Adipocyte (in vitro differentiated cells): Measurements from ENCODE around the gene IFIH1.

Experiments used
- DNase-seq: peaks from one replicate; pipeline ENCODE4 v3.0.0-alpha.2; 2015; ENCODE audit warnings: low read depth
- H3K27me3 ChIP-seq: replicated peaks from 2 replicates; pipeline ENCODE4 v1.7.0; 2013; ENCODE audit warnings: mild to moderate bottlenecking, low read length, moderate library complexity; ENCODE audit not compliant: control insufficient read depth, insufficient read depth
- H3K36me3 ChIP-seq: 2 replicates; pipeline ENCODE4 v1.7.0; 2013; ENCODE audit warnings: low read length, mild to moderate bottlenecking, moderate library complexity; ENCODE audit not compliant: control insufficient read depth, insufficient read depth, severe bottlenecking
- H3K4me1 ChIP-seq: 2 replicates; pipeline ENCODE4 v1.7.0; 2013; ENCODE audit warnings: mild to moderate bottlenecking, low read length, moderate library complexity; ENCODE audit not compliant: control insufficient read depth, insufficient read depth
- H3K4me3 ChIP-seq: 2 replicates; pipeline ENCODE4 v1.7.0; 2013; ENCODE audit warnings: mild to moderate bottlenecking, low read length, moderate library complexity
- H3K9ac ChIP-seq: 2 replicates; pipeline ENCODE4 v1.7.0; 2013; ENCODE audit warnings: mild to moderate bottlenecking, low read length, moderate library complexity
- H3K9me3 ChIP-seq: 2 replicates; pipeline ENCODE4 v1.7.0; 2013; ENCODE audit warnings: mild to moderate bottlenecking, low read length, moderate library complexity; ENCODE audit not compliant: control insufficient read depth

IFIH1 gene

GRCh38 chr2:162256591-162256991 lies 61.9 kb downstream of the IFIH1 start:
- Histone ChIP-seq H3K9me3 (no peaks in the 10 kb centered on the region), H3K4me1 (peaks cover 50% of the 10 kb centered on the region), H3K36me3 (no peaks in the 10 kb centered on the region), H3K27me3 (no peaks in the 10 kb centered on the region), H3K9ac (no peak overlapping the region), H3K4me3 (peak overlapping the region; percentile 14)
- DNase-seq: peak; percentile 72

DNA sequence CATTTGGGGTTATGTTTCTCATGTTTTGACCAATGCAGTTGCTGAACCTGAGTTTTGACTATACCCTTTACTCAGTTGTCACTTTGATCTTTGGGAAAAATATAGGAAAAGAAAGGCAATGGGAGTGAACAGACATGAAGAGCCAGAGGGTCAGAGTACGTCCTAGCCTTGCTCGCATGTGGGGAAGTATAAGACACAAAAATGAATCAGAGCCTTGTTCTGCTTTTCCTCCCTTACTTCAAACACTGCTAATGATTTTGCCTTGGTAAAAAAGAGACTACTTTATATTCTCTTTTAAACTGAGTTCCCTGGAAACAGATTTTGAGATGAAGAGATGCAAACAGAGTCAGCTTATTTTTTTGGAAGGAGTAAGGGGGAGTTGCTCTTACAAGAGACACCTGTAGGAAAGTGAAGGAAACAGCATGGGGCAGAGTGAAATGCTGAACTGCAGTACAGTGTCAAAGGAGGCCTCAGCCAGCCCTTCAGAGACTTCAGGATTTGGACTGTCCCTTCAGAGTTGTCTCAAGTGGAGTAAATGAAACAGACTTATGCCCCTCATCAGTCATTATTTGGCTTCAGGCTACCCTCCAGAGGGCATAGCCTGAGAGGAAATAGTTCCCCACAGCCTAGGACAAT lies 64.1 kb downstream of the IFIH1 start:
- H3K36me3 ChIP-seq: no peaks in the 10 kb centered on the region
- H3K9ac ChIP-seq: no peak overlapping the region
- peaks cover 3% of the 10 kb centered on the region for H3K9me3 ChIP-seq
- H3K4me3 ChIP-seq: no peak overlapping the region
- peaks cover 34% of the 10 kb centered on the region for H3K4me1 ChIP-seq
- DNase-seq: no peak
- no peaks in the 10 kb centered on the region for H3K27me3 ChIP-seq

- Histone ChIP-seq H3K9me3 (peaks cover 3% of the 10 kb centered on the region), H3K36me3 (no peaks in the 10 kb centered on the region), H3K9ac (no peak overlapping the region), H3K4me1 (peaks cover 25% of the 10 kb centered on the region), H3K4me3 (no peak overlapping the region), H3K27me3 (no peaks in the 10 kb centered on the region)
- no peak for DNase-seq
Measured at GRCh38 chr2:162253435-162253834, 65.0 kb downstream of the IFIH1 start.

DNA sequence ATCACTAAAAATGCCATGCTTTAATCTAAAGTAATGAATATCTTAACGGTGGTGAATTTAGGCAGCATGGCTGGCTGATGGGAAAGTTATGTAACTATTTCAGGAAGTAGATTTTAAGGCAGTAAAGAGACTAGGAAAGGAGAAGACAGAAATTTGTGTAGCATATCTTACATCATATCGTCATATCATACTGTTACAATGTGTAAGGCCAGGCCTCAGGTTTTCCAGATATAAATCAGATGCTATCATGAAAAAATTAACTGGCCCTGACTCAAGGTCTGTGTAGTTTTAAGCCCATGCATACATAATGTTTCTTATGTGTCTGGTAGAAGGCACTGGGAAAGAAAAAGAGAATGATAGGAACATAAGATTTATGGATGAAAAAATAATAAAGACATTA lies 66.3 kb downstream of the IFIH1 start:
- Histone ChIP-seq H3K36me3 (no peaks in the 10 kb centered on the region), H3K9ac (no peak overlapping the region), H3K9me3 (peaks cover 3% of the 10 kb centered on the region), H3K4me3 (no peak overlapping the region), H3K27me3 (no peaks in the 10 kb centered on the region), H3K4me1 (peaks cover 13% of the 10 kb centered on the region)
- no peak for DNase-seq

GRCh38 chr2:162245781-162246180 lies 72.7 kb downstream of the IFIH1 start:
- H3K9me3 ChIP-seq: peaks cover 3% of the 10 kb centered on the region
- H3K4me3 ChIP-seq: peak overlapping the region; percentile 37
- no peaks in the 10 kb centered on the region for H3K36me3 ChIP-seq
- H3K4me1 ChIP-seq: peaks cover 53% of the 10 kb centered on the region
- H3K27me3 ChIP-seq: no peaks in the 10 kb centered on the region
- peak overlapping the region; percentile 47 for H3K9ac ChIP-seq
- DNase-seq: peak; percentile 91

DNA sequence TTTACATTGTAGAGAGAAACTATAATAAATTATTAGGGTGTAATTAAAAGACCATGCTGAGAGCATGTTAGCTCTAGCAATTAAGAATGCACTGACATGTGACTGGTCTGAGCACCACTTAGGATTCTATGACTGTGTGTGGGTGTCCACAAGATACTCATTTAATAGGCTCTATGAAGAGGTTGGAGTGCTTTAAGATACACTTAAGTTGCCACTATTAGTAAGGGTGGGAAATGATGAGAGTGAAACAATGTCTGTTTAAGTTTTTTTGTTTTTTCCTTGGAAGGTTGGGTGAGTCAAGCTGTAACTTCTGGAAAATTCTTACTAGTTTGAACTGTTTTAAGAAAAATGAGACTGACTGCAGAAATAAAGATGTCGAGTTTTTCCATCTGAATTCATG lies 73.4 kb downstream of the IFIH1 start:
- peak overlapping the region; percentile 37 for H3K4me3 ChIP-seq
- peak; percentile 34 for DNase-seq
- peaks cover 55% of the 10 kb centered on the region for H3K4me1 ChIP-seq
- H3K9ac ChIP-seq: peak overlapping the region; percentile 47
- no peaks in the 10 kb centered on the region for H3K27me3 ChIP-seq
- H3K36me3 ChIP-seq: no peaks in the 10 kb centered on the region
- peaks cover 3% of the 10 kb centered on the region for H3K9me3 ChIP-seq

- Histone ChIP-seq H3K9me3 (no peaks in the 10 kb centered on the region), H3K27me3 (no peaks in the 10 kb centered on the region), H3K9ac (peak overlapping the region; percentile 91), H3K36me3 (peaks cover 3% of the 10 kb centered on the region), H3K4me1 (peaks cover 55% of the 10 kb centered on the region), H3K4me3 (peak overlapping the region; percentile 80)
- peak; percentile 92 for DNase-seq
Measured at GRCh38 chr2:162244541-162245031, 73.9 kb downstream of the IFIH1 start.

DNA sequence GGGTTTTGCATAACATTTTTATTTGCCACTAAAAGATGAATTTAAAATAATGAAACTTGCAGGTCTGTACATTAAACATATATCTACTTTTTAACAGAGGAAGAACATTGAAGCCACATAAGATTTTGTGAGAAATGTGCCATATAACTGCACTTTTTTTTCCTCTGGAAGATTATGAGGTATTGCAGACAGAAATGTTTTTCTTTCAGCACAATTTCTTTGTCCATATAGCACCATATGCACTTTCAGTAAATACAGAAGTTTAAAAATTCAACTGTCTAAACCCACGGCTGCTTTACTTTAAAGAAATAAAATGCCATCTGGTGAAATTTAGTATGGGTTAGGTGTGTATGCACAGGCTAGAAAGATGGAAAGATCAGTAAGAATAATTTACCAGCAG lies 74.8 kb downstream of the IFIH1 start:
- no peak for DNase-seq
- Histone ChIP-seq H3K36me3 (peaks cover 3% of the 10 kb centered on the region), H3K4me3 (peak overlapping the region; percentile 80)

GRCh38 chr2:162243294-162243693 lies 75.2 kb downstream of the IFIH1 start, which contains the start of gene FAP:
TSS of gene FAP (minus strand) at chr2:162243445. CDS start at chr2:162243327, 118 bp downstream.
- peaks cover 3% of the 10 kb centered on the region for H3K36me3 ChIP-seq
- H3K9me3 ChIP-seq: no peaks in the 10 kb centered on the region
- peak; percentile 97 for DNase-seq
- H3K4me3 ChIP-seq: peak within 1 kb of the TSS; percentile 80
- H3K4me1 ChIP-seq: peaks cover 55% of the 10 kb centered on the region
- H3K9ac ChIP-seq: peak within 1 kb of the TSS; percentile 91
- no peaks in the 10 kb centered on the region for H3K27me3 ChIP-seq

More for the DNA sequence above, 74.8 kb downstream of the IFIH1 start:
- H3K27me3 ChIP-seq: no peaks in the 10 kb centered on the region
- no peaks in the 10 kb centered on the region for H3K9me3 ChIP-seq
- H3K4me1 ChIP-seq: peaks cover 55% of the 10 kb centered on the region
- peak overlapping the region; percentile 91 for H3K9ac ChIP-seq

GRCh38 chr2:162242586-162243280 lies 75.8 kb downstream of the IFIH1 start:
- peak; percentile 89 for DNase-seq
- H3K36me3 ChIP-seq: peaks cover 3% of the 10 kb centered on the region
- H3K9ac ChIP-seq: peak overlapping the region; percentile 91
- H3K27me3 ChIP-seq: no peaks in the 10 kb centered on the region
- H3K4me1 ChIP-seq: peaks cover 55% of the 10 kb centered on the region
- peak overlapping the region; percentile 80 for H3K4me3 ChIP-seq
- no peaks in the 10 kb centered on the region for H3K9me3 ChIP-seq

- Histone ChIP-seq H3K4me3 (peak overlapping the region; percentile 80), H3K9ac (peak overlapping the region; percentile 91), H3K27me3 (no peaks in the 10 kb centered on the region), H3K4me1 (peaks cover 55% of the 10 kb centered on the region), H3K9me3 (no peaks in the 10 kb centered on the region), H3K36me3 (peaks cover 3% of the 10 kb centered on the region)
- DNase-seq: peak; percentile 38
Measured at GRCh38 chr2:162241571-162241970, 76.9 kb downstream of the IFIH1 start.
